GM12878 (cell line): ENCODE data around the gene HMOX1. TPM values are rescaled to one million over a fixed set of nuclear protein-coding genes. Genes with fewer than 3 reads are reported as not detected.

Source experiments
- ATAC-seq: fragments of 200-7000 bp; cut with Tn5 transposase; 3 replicates; pipeline ENCODE4 v1.9.1; 2020; ENCODE audit warnings: mild to moderate bottlenecking, moderate library complexity
- BruUV-seq: library from RNA; stranded (reverse); fragments of 400-500 nt; replicated peaks from 2 replicates; lab custom pipeline; 2021; lab: Mats Ljungman, UMichigan
- CTCF ChIA-PET: fragments of 300-600 bp; sonication (Branson Sonifier 250); formaldehyde crosslinking; extraction: SDS; loops from one replicate; lab custom pipeline; 2021; ENCODE audit warnings: inconsistent platforms; lab: Yijun Ruan, JAX
- POLR2A ChIA-PET: fragments of 350-600 bp; formaldehyde crosslinking; extraction: SDS; loops from one replicate; lab custom pipeline; 2021; ENCODE audit warnings: inconsistent platforms; lab: Charles Lee
- RAD21 ChIA-PET: fragments of 300-600 bp; sonication (Branson Sonifier 250); formaldehyde crosslinking; loops from one replicate; lab custom pipeline; 2023; ENCODE audit warnings: antibody characterized with exemption; ENCODE audit not compliant: unreplicated experiment; lab: Charles Lee
- SMC1A ChIA-PET: fragments of 300-600 bp; sonication (Branson Sonifier 250); formaldehyde crosslinking; loops from one replicate; lab custom pipeline; 2023; ENCODE audit not compliant: unreplicated experiment, uncharacterized antibody; lab: Charles Lee
- DNase-seq: peaks from one replicate; pipeline ENCODE4 v3.0.0-alpha.2; 2011; ENCODE audit warnings: low read depth, low spot score
- FAIRE-seq: peaks from 3 replicates; lab custom pipeline; 2011; peaks lifted over from hg19 to GRCh38; lab: Jason Lieb, UNC
- H2AFZ ChIP-seq: 2 replicates; pipeline ENCODE4 v1.6.0; 2011; ENCODE audit warnings: low read depth, low read length, control low read depth; ENCODE audit not compliant: control insufficient read depth
- H3K27ac ChIP-seq: 2 replicates; pipeline ENCODE4 v1.5.1; 2011; ENCODE audit warnings: control low read depth; ENCODE audit not compliant: control insufficient read depth, insufficient read depth
- H3K27me3 ChIP-seq, 2 experiments: replicated peaks in 1 of 2; 2 replicates each; pipeline versions ENCODE4 v1.6.0 to v1.6.1; 2011; ENCODE audit warnings: low read length in 1 of 2; ENCODE audit not compliant: control insufficient read depth in 2 of 2, insufficient read depth in 2 of 2
- H3K36me3 ChIP-seq, 2 experiments: 2 replicates each; pipeline ENCODE4 v1.5.1; 2011; ENCODE audit warnings: low read length in 1 of 2; ENCODE audit not compliant: control insufficient read depth in 2 of 2, insufficient read depth in 2 of 2
- H3K4me1 ChIP-seq: 2 replicates; pipeline ENCODE4 v1.6.1; 2011; ENCODE audit warnings: mild to moderate bottlenecking, low read length, moderate library complexity, mixed read lengths; ENCODE audit not compliant: control insufficient read depth, insufficient read depth
- H3K4me2 ChIP-seq: 2 replicates; pipeline ENCODE4 v1.6.0; 2011; ENCODE audit warnings: control low read depth; ENCODE audit not compliant: control insufficient read depth, insufficient read depth
- H3K4me3 ChIP-seq: fragments of 200-600 bp; sonication (generic); 2 replicates; pipeline ENCODE4 v1.5.1; 2016
- H3K79me2 ChIP-seq: 2 replicates; pipeline ENCODE4 v1.6.0; 2011; ENCODE audit warnings: low read length; ENCODE audit not compliant: control insufficient read depth, insufficient read depth
- H3K9ac ChIP-seq: 2 replicates; pipeline ENCODE4 v1.8.0; 2011; ENCODE audit warnings: low read length, control low read depth, mixed read lengths; ENCODE audit not compliant: control insufficient read depth, insufficient read depth
- H3K9me3 ChIP-seq: replicated peaks from 3 replicates; pipeline ENCODE4 v1.5.1; 2011; ENCODE audit warnings: mild to moderate bottlenecking, low read length; ENCODE audit not compliant: control insufficient read depth, insufficient read depth
- H4K20me1 ChIP-seq: 2 replicates; pipeline ENCODE4 v1.6.0; 2011; ENCODE audit not compliant: control insufficient read depth, insufficient read depth
- CHD2 ChIP-seq: IDR thresholded peaks from 2 replicates; pipeline ENCODE4 v1.6.1; 2011; ENCODE audit warnings: low read depth, low read length, improper control_type of control experiment, borderline replicate concordance
- EED ChIP-seq: sonication (generic); IDR thresholded peaks from 2 replicates; pipeline ENCODE4 v1.6.1; 2016; ENCODE audit warnings: antibody characterized with exemption, low read depth
- EP300 ChIP-seq, 2 experiments: fragments of 150-350 bp in 1 of 2; IDR thresholded peaks; 2 replicates each; pipeline ENCODE4 v1.6.1; 2011 to 2012; ENCODE audit warnings: low read depth in 2 of 2, low read length in 2 of 2, borderline replicate concordance in 1 of 2, improper control_type of control experiment in 1 of 2, inconsistent platforms in 1 of 2; ENCODE audit not compliant: control insufficient read depth in 1 of 2
- ETV6 ChIP-seq, 2 experiments: fragments of 450-650 bp in 1 of 2; IDR thresholded peaks in 1 of 2; conservative IDR thresholded peaks in 1 of 2; 2 replicates each; pipeline ENCODE4 v1.6.1; 2014; ENCODE audit warnings: antibody characterized with exemption in 1 of 2, borderline replicate concordance in 1 of 2, low read depth in 1 of 2, mild to moderate bottlenecking in 1 of 2, moderate library complexity in 1 of 2
- FOXM1 ChIP-seq: IDR thresholded peaks from 2 replicates; pipeline ENCODE4 v1.6.1; 2012; ENCODE audit warnings: low read depth, mild to moderate bottlenecking, inconsistent platforms, low read length, moderate library complexity
- MEF2A ChIP-seq: IDR thresholded peaks from 2 replicates; pipeline ENCODE4 v1.6.1; 2011; ENCODE audit warnings: low read depth, mild to moderate bottlenecking, low read length, moderate library complexity; ENCODE audit not compliant: insufficient read depth
- RBBP5 ChIP-seq: fragments of 200-600 bp; sonication (generic); conservative IDR thresholded peaks from 2 replicates; pipeline ENCODE4 v1.6.1; 2016
- SMAD5 ChIP-seq: IDR thresholded peaks from 2 replicates; pipeline ENCODE4 v1.6.1; 2016; ENCODE audit warnings: antibody characterized with exemption, low read depth
- TARDBP ChIP-seq: IDR thresholded peaks from 2 replicates; pipeline ENCODE4 v1.6.1; 2016; ENCODE audit warnings: borderline replicate concordance
- ZNF274 ChIP-seq: IDR thresholded peaks from one replicate; pipeline ENCODE4 v1.8.0; 2011; ENCODE audit not compliant: insufficient read length, insufficient read depth
- ZSCAN29 ChIP-seq: fragments of 450-650 bp; IDR thresholded peaks from 2 replicates; pipeline ENCODE4 v1.6.1; 2017; ENCODE audit warnings: mild to moderate bottlenecking, moderate library complexity
- WGBS: methylation state at CpG from one replicate; pipeline ENCODE4 v1.1.6; 2016; ENCODE audit warnings: low lambda C conversion rate; ENCODE audit not compliant: insufficient replicate concordance, insufficient coverage; ENCODE audit errors: missing lambda C conversion rate; 5-methylcytosine and 5-hydroxymethylcytosine counted together
- in situ Hi-C: fragments of 300-500 bp; cut with MboI; formaldehyde crosslinking; loops from 9 replicates; pipeline ENCODE4 v1.14.3; 2018; ENCODE audit warnings: mixed read lengths
- intact Hi-C: fragments of 100-400 bp; cut with micrococcal nuclease; formaldehyde crosslinking; loops from one replicate; pipeline ENCODE4 v1.14.2; 2022; ENCODE audit not compliant: unreplicated experiment
- polyA plus RNA-seq, 11 experiments: library from polyadenylated mRNA; depleted of rRNA in 4 of 11; unstranded in 6 of 11; stranded (reverse) in 5 of 11; fragments of >200 nt; fragmentation: Nextera tagmentation in 4 of 11; fragmentation: Illumina TruSeq in 1 of 11; extraction: Ambion mirVana in 4 of 11; extraction: Trizol in 1 of 11; gene quantifications; 1 replicate in 1 of 11; 2 replicates in 10 of 11; pipeline versions ENCODE4 v1.2.1 to v1.2.3, GENCODE V29; 2011 to 2016; ENCODE audit warnings: inconsistent platforms in 2 of 11, missing spikeins in 2 of 11, low read depth in 1 of 11
- total RNA-seq, 4 experiments: library from RNA; depleted of rRNA in 3 of 4; stranded (reverse); fragments of >200 nt in 3 of 4; fragmentation: Illumina TruSeq in 1 of 4; extraction: Trizol in 1 of 4; gene quantifications; 2 replicates each; pipeline versions ENCODE4 v1.2.1 to v1.2.3, GENCODE V29; 2013 to 2021
- TF ChIP-seq, protein P1 (sequence below), 3 experiments: IDR thresholded peaks in 2 of 3; conservative IDR thresholded peaks in 1 of 3; 2 replicates each; pipeline ENCODE4 v1.5.1; 2011; ENCODE audit warnings: low read depth in 3 of 3, low read length in 3 of 3, mild to moderate bottlenecking in 3 of 3, control low read depth in 2 of 3, moderate library complexity in 2 of 3, inconsistent platforms in 1 of 3, mixed read lengths in 1 of 3; ENCODE audit not compliant: control insufficient read depth in 2 of 3, insufficient read depth in 1 of 3; ENCODE audit errors: extremely low read depth in 1 of 3
- TF ChIP-seq, protein P2 (sequence below): fragments of 450-650 bp; IDR thresholded peaks from 2 replicates; pipeline ENCODE4 v1.6.1; 2017; ENCODE audit warnings: low read depth, mild to moderate bottlenecking, moderate library complexity

The HMOX1 gene
- total and polyA plus RNA-seq, 10 of the 15 experiments (the other 5 are each of a cell fraction or from before 2014, with no cell fraction given) = 1.5 to 36.7 (median 18.8) TPM

- TF ChIP-seq, protein P1, sequence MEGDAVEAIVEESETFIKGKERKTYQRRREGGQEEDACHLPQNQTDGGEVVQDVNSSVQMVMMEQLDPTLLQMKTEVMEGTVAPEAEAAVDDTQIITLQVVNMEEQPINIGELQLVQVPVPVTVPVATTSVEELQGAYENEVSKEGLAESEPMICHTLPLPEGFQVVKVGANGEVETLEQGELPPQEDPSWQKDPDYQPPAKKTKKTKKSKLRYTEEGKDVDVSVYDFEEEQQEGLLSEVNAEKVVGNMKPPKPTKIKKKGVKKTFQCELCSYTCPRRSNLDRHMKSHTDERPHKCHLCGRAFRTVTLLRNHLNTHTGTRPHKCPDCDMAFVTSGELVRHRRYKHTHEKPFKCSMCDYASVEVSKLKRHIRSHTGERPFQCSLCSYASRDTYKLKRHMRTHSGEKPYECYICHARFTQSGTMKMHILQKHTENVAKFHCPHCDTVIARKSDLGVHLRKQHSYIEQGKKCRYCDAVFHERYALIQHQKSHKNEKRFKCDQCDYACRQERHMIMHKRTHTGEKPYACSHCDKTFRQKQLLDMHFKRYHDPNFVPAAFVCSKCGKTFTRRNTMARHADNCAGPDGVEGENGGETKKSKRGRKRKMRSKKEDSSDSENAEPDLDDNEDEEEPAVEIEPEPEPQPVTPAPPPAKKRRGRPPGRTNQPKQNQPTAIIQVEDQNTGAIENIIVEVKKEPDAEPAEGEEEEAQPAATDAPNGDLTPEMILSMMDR (IDR thresholded peaks at IDR 0.05 in 2 of 3, conservative IDR thresholded peaks at IDR 0.05 in 1 of 3; ENCODE audit: control insufficient read depth in 2 of 3, extremely low read depth in 1 of 3, insufficient read depth in 1 of 3, low read depth in 3 of 3, low read length in 3 of 3) = no peak
Measured at GRCh38 chr22:35403356-35403755, 22.5 kb downstream of the HMOX1 start (continued).

GRCh38 chr22:35404176-35404575 lies 23.3 kb downstream of the HMOX1 start:
- DNase-seq (no peak), ATAC-seq (no peak)
- H2AFZ ChIP-seq = no peak overlapping the region
- in situ Hi-C loops = loop anchor here (10.0 to 25.0 kb wide), 2 partner anchors 279 to 1108 kb away; partner anchors contain the start of gene FOXRED2
- peaks cover 20 to 24% of the 10 kb centered on the region in 2 experiments; a peak in 3 of 4 replicates for H3K36me3 ChIP-seq
- ChIA-PET RAD21 (interaction anchor here (1.3 to 1.6 kb wide), 4 partner anchors 29 to 53 kb away, joined by 3 to 5 read pairs (median 4); no protein-coding TSS in a partner anchor), CTCF (interaction anchor here (1.0 to 4.4 kb wide), 2 partner anchors 12 to 53 kb away, joined by 6 to 21 read pairs; no protein-coding TSS in a partner anchor)
- H3K4me2 ChIP-seq = 0 out of 2 replicates have a peak overlapping the region, but pooled peaks have one; percentile 13
- H3K9me3 ChIP-seq = no peaks in the 10 kb centered on the region
- no peaks in the 10 kb centered on the region for H3K27me3 ChIP-seq
- H3K9ac ChIP-seq = no peak overlapping the region; the same call in 1 of the 2 replicates
- H4K20me1 ChIP-seq = no peaks in the 10 kb centered on the region
- H3K79me2 ChIP-seq = peaks cover 37% of the 10 kb centered on the region
- intact Hi-C loops = loop anchor here (5.0 kb wide), 1 partner anchor 97 kb away; no protein-coding TSS in a partner anchor
- peaks cover 12% of the 10 kb centered on the region for H3K4me1 ChIP-seq
- TF ChIP-seq ZSCAN29 (no peak), ZNF274 (no peak), RBBP5 (no peak), EED (no peak), CHD2 (no peak), MEF2A (no peak), EP300 (IDR thresholded peaks at IDR 0.05; ENCODE audit: borderline replicate concordance in 1 of 2, control insufficient read depth in 1 of 2, low read depth in 2 of 2, low read length in 2 of 2) (no peak), FOXM1 (no peak), TARDBP (no peak), ETV6 (conservative IDR thresholded peaks at IDR 0.05 in 1 of 2, IDR thresholded peaks at IDR 0.05 in 1 of 2; ENCODE audit: borderline replicate concordance in 1 of 2, low read depth in 1 of 2) (no peak), SMAD5 (no peak)
- TF ChIP-seq, protein P2, sequence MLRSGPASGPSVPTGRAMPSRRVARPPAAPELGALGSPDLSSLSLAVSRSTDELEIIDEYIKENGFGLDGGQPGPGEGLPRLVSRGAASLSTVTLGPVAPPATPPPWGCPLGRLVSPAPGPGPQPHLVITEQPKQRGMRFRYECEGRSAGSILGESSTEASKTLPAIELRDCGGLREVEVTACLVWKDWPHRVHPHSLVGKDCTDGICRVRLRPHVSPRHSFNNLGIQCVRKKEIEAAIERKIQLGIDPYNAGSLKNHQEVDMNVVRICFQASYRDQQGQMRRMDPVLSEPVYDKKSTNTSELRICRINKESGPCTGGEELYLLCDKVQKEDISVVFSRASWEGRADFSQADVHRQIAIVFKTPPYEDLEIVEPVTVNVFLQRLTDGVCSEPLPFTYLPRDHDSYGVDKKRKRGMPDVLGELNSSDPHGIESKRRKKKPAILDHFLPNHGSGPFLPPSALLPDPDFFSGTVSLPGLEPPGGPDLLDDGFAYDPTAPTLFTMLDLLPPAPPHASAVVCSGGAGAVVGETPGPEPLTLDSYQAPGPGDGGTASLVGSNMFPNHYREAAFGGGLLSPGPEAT = no peak
- TF ChIP-seq, all 136 proteins: peak for 0
- ChIA-PET SMC1A (interaction anchor here (0.8 to 8.6 kb wide), 6 partner anchors 6 to 53 kb away, joined by 3 to 79 read pairs (median 3); partner anchors contain the start of gene HMOX1), POLR2A (interaction anchor here (0.6 kb wide), 2 partner anchors 17 to 41 kb away, joined by 3 to 4 read pairs; no protein-coding TSS in a partner anchor)
- no peak for FAIRE-seq
- WGBS = 97% methylated on average over 5 of the region's 5 CpGs
- Histone ChIP-seq H3K27ac (no peak overlapping the region), H3K4me3 (no peak overlapping the region; the same call in 1 of the 2 replicates)
- no TSS peak for BruUV-seq
